ENCODE results near the gene FBXO15.
A peak's percentile ranks its signal among the peaks of the same experiment; 100 is the strongest.

Gene FBXO15

GRCh38 chr18:74040459-74041332 is 106.9 kb downstream of the FBXO15 start:
- DNase-seq: peak; percentile 40

GRCh38 chr18:74040008-74040407 is 107.6 kb downstream of the FBXO15 start:
- no peak for DNase-seq

GRCh38 chr18:74029161-74029560 is 118.5 kb downstream of the FBXO15 start:
- DNase-seq: no peak
